ENCODE measurements around the gene CASZ1. TPM values are rescaled to one million over a fixed set of nuclear protein-coding genes. Genes with fewer than 3 reads are reported as not detected.

The CASZ1 gene
- polyA plus RNA-seq, 3 donors: 3.0 to 3.7 (median 3.4) TPM

DNA sequence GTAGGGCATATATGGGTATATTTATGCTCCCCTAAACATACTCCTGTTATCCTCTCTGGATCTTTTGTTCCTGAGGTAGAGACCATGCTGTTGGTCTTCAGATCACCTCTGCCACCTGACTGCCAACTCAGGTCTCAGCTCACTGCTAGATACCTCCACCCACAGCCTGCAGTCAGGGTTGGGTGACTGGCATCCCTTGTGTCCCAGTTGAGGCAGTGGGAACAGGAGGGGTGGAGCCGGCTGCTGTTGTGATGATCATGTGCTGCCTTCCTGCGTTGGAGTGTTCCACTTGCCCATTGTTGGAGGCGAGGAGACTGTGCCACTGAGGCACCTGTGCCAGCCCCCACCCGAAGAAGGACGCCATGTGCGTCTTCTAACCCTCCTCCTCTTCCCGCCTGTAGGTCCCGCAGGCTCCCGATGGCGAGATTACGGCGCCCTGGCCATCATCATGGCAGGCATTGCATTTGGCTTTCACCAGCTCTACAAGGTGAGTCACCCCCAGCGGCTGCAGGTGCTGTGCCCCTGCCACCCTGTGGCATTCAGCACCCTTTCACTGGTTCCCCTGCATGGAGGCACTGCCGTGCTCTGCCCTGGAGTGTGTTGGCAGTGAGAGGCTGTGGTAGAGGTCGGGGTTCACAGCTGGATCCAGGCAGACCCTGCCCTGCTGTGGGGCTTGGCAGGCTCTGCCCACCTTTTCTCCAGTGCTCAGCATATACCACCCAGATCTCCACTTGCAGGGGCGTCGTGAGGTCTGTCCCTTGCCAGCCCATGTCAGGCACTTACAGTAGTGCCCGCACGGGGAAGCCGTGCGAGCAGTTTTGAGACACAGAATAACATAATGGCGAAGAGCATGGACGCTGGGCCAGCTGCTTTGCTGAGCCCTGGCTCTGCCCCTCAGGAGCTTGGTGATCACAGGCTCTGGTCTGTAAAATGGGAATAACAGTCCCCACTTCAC, 178.2 kb downstream of the CASZ1 start:
- H3K27ac ChIP-seq (ENCODE audit: low read depth, low read length): no peak overlapping the region
- 96% methylated on average over 23 of the region's 23 CpGs for WGBS, 3 donors

DNA sequence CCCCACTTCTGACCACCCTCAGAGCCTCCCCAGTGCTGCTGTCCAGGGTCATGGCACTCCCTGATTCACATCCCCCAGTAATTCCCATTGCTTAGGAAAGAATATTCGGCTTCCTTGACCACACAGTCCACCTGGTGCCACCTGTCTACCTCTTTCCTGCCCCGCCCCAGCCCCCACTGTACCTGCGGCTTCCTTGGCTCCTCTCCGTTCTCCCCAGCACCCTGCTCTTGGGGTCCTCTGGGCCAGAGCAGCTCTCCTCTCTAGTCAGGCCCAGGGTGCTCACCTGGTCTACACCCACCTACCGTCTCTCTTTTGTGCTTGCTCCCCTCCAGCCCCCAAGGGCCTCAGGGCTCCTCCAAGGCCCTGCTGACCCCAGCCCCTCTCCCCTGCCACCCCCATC, 179.1 kb downstream of the CASZ1 start:
- no peak overlapping the region for H3K27ac ChIP-seq (ENCODE audit: low read depth, low read length)
- 93 to 98% (median 97%) methylated on average over 5 of the region's 5 CpGs for WGBS, 3 donors

DNA sequence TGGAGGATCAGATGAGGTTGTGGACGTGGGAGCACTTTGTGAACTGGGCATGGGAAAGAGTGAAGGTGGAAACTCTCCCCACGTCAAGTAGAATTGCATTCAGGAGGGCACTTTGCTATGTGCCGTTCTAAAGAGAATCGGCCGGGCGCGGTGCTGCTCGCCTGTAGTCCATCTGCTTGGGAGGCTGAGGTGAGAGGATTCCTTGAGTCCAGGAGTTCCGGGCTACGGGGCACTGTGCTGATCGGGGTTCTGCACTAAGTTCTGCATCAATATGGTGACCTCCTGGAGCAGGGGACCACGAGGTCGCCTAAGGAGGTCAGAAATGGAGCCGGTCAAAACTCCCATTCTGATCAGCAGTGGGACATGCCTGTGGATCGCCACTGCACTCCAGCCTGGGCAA, 179.8 kb downstream of the CASZ1 start:
- 95 to 96% (median 96%) methylated on average over 15 of the region's 15 CpGs for WGBS, 3 donors
- no peak overlapping the region for H3K27ac ChIP-seq (ENCODE audit: low read depth, low read length)

DNA sequence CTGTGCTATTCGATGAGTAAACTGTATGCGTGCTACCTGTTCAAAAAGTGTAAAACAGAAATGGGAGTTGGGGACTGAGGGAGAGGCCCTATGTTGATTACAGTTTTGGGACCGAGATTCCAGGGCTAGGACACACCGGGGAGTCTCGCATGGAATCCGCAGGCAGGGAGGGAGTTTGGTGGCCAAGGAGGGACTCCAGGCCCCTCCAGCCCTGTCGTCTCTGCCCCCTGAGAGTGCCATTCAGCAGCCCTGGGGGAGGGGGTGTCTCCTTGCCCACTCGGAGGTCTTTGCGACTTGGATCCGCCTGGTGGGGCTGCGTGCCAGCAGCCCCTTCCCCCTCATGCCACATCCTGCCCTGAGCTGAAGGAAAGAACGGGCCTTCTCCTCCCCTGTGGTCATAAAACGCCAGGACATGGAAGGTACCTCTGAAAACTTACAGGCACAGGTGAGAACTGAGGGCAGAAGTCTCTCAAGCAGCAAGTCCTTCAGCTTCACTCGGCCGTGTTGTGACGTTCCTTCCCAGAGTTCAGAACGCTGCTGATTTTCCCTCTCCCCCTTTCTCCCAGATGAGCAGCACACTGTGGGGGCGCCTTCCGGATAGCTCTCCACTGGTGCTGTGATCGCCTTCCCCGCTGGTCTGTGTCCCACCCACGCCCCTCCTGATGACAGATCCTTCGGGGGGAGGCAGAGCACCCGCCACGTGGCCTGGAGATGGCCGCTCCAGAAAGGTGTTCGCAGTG, 180.3 kb downstream of the CASZ1 start:
- 90 to 93% (median 92%) methylated on average over 27 of the region's 27 CpGs for WGBS, 3 donors
- H3K27ac ChIP-seq (ENCODE audit: low read depth, low read length): no peak overlapping the region

DNA sequence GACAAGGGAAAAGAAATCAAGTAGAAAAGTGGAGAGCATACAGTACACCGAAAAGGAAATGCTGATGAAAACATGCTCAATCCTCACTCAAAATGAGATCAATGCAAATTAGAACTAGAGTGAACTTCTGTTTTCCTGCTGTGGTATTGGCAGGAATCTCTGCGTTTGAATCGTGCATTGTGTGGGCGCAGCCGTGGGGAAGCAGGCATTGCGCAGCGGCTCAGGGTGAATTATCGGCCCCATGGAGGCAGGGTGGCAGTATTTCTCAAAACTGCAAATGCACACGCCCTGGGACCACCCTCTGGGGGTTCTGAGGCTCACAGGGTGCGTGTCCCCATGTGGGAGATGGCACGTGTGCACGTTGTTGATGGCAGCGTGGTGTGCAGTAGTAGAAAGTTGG, 181.1 kb downstream of the CASZ1 start:
- H3K27ac ChIP-seq (ENCODE audit: low read depth, low read length): no peak overlapping the region
- WGBS, 3 donors: 82 to 91% (median 84%) methylated on average over 13 of the region's 13 CpGs

DNA sequence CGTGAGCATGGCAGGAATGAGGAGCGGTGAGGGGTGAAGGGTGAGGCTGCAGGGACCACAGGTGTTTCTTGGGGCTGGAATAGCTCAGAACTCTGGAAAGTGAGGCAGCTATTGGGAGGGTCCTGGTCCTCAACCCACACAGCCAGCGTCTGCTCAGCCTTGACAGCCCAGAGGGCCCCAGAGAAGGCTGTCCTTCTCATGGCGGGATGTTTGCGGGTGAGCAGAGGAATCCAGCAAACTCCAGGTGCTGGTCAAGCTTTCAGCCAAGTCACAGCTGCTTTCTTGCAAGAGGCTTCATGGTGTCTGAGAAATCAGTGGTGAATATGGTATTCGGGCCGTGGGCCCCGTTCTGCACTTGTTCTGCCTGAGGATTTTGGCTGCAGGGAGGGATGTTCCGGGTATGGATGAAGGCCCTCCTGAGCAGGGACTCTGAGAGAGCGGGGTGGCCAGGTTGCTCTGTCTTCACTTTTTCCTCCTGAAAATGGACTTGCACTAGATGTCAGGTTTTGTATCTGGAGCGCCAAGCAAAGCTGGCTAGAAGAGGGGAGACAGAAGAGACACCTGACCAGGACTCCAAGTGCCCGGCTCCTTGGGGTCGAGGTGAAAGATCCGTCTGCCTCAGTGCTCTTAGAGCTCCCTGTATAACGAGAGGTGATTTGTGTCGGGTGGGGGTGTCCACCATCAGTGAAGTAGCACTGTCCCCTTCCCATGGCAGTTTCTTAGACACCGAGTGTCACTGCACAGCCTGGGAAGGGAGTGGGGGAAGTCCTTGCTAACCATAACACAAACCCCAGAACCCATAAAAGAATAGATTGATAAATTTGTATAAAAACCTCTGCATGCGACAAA, 181.8 kb downstream of the CASZ1 start:
- 94 to 96% (median 94%) methylated on average over 18 of the region's 18 CpGs for WGBS, 3 donors

DNA sequence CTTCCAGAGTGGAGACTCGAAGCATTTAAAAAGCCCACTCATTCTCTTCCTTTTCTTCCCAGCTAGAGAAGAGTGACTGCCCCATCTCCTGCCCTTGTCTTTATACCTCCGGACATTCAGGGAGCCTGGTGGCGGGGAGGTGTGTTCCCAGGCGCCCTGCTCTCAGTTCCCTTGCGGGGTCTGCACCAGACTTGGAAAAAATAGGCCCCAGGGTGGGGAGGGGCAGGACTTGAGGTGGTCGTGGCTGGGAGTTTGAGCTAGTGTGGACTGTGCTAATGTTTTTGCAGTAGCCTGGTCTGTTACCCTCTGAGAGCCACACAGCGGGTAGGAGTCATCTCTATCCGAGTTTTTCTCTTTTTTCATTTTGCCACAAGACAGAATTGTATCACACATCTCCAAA, 182.6 kb downstream of the CASZ1 start:
- no peak overlapping the region for H3K27ac ChIP-seq (ENCODE audit: low read depth, low read length)
- 92 to 96% (median 95%) methylated on average over 8 of the region's 8 CpGs for WGBS, 3 donors

More for the DNA sequence above, 181.8 kb downstream of the CASZ1 start:
- H3K27ac ChIP-seq (ENCODE audit: low read depth, low read length): no peak overlapping the region

DNA sequence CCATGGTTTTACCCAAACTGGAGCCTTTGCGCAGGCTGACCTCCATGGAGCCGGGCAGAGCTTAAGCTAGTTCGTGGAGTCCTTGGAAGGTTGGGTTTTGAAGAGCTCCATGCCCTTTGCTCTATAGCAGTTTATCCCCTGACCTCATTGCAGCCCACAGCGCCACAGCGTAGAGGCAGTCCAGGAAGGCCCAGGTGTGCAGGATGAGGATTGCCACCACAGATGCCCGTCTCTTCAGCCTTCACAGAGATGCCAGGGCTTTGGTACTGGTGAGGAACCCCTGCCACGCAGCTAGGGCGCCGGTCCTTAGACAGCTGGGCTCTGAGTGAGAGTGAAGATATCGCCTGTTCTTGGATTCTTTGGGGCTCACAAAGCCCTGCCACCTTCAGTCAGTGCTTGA, 183.1 kb downstream of the CASZ1 start:
- 96 to 99% (median 98%) methylated on average over 10 of the region's 10 CpGs for WGBS, 3 donors
- no peak overlapping the region for H3K27ac ChIP-seq (ENCODE audit: low read depth, low read length)

DNA sequence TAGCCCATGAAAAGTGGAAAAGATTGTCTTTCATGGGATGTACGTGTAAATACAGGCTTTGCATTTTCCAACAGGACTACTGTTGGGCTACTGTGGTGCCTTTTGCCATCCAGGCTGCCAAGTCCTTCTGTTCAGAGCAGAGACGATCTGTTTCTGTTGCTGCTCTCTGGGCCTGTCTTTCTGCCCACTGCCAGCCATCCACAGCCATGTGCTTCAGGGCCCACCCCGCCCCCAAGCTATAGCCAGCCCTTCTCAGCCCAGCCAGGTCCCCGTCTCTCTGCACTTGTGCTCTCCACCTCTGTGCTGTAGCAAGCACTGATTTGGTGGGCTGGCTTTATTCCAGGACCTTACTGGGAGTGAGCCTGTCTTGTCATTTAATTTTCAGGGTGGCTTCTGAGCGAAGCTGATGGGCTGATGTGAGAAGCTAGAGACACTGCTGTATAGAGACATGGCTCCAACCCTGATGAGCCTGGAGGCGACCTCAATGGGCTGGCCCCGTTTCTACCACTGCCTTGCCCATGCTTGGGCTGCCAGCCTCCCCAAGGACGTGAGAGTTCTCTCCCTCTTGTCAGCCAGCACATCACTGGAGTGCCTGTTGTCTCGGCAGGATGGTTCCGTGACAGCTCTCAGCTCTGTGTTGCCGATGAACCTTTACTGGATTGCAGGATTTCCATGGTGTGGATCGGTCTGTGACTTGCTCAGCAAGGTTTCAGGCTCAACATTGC, 183.8 kb downstream of the CASZ1 start:
- H3K27ac ChIP-seq (ENCODE audit: low read depth, low read length): no peak overlapping the region
- 89 to 90% (median 90%) methylated on average over 12 of the region's 12 CpGs for WGBS, 3 donors

DNA sequence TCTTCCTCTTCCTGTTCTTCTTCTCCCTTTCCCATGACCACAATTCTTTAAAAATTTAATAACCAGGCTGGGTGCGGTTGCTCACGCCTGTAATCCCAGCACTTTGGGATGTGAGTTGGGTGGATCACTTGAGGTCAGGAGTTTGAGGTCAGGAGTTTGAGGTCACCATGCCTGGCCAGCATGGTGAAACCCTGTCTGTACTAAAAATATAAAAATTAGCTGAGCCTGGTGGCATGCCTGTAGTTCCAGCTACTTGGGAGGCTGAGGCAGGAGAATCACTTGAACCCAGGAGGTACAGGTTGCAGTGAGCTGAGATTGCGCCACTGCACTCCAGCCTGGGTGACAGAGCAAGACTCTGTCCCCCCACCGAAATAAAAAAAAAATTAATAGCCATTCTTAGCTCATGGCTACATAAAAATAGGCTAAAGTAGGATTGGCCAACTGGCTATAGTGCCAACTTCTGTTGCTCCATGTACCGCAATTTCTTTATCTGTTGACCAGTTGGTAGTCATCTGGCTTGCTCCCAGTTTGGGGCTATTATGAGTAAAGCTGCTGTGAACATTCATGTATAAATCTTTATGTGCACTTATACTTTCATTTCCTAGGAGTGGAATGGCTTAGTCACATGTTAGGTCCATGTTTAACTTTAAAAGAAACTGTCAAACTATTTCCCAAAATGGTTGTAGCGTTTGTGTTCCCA, 185.4 kb downstream of the CASZ1 start:
- H3K27ac ChIP-seq (ENCODE audit: low read depth, low read length): no peak overlapping the region
- WGBS, 3 donors: 92 to 94% (median 92%) methylated on average over 6 of the region's 6 CpGs

DNA sequence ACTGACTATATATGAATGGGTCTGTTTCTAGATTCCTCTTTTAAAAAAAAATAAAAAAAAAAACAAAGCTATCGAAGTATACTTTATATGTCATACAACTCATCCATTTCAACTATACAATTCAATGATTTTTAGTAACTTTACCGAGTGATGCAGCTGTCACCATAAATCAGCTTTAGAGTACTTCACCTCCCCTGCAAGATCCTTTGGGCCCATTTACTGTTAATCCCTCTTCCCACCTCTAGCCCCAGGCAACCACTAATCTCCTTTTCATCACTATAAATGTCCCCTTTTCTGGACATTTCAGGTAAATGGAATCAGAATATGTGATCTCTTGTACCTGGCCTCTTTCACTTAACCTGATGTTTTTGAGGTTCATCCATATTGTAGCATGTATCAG, 187.8 kb downstream of the CASZ1 start:
- no peak overlapping the region for H3K27ac ChIP-seq (ENCODE audit: low read depth, low read length)
- 90 to 95% (median 91%) methylated on average over 2 of the region's 2 CpGs for WGBS, 3 donors

DNA sequence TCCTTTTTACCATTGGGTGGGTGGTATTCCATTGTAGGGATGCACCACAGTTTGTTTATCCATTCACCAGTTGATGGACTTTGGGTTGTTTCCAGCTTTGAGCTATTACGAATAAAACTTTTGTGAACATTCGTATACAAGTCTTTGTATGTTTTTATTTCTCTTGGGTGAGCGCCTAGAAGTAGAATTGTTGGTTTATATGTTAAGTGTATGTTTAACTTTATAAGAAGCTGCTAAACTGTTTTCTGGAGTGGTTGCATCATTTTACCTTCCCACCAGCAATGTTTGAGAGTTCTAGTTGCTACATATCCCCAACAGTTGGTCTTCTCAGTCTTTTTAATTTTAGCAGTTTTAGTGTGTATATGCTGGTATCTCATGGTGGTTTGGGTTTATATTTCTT, 189.2 kb downstream of the CASZ1 start:
- 90 to 94% (median 94%) methylated on average over 3 of the region's 3 CpGs for WGBS, 3 donors
- no peak overlapping the region for H3K27ac ChIP-seq (ENCODE audit: low read depth, low read length)

DNA sequence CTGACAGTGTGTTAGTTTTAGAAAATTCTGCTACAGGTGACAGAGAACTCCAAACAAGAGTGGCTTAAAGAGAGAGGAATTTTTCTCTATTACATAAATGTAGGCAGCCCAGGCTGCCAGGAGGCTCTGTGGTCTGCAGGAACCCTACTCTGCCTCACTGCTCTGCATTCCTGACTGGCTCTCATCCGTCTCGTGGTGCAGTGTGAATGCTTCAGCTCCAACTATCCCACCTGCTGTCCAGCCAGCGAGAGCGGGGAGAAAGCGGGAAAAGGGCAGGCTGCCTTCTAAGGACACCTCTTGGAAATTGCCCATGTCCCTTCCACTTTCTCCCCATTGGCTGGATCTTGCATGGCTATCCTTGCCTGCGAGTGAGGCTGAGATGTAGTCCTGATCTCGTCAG, 190.4 kb downstream of the CASZ1 start:
- 96 to 97% (median 96%) methylated on average over 7 of the region's 7 CpGs for WGBS, 3 donors
- no peak overlapping the region for H3K27ac ChIP-seq (ENCODE audit: low read depth, low read length)

DNA sequence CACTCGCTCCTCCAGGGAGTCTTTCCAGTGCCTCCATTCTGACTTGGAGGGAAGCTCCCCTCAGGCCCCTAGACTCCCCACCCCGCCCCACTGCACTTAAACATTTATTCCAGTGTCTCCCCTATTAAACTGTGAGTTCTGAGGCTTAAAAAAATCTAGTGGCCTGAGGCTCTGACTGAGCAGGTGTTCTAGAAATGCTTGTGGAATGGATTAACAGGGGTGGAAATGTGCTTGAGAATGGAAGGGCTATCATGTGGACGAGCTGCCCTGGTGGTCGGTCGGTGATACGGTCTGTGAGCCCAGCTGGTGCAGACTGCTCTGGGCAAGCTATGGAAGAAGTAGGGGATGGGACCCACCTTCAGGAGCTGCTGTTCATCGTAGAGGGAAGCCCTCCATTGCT, 191.5 kb downstream of the CASZ1 start:
- 95 to 97% (median 96%) methylated on average over 7 of the region's 7 CpGs for WGBS, 3 donors
- H3K27ac ChIP-seq (ENCODE audit: low read depth, low read length): no peak overlapping the region

DNA sequence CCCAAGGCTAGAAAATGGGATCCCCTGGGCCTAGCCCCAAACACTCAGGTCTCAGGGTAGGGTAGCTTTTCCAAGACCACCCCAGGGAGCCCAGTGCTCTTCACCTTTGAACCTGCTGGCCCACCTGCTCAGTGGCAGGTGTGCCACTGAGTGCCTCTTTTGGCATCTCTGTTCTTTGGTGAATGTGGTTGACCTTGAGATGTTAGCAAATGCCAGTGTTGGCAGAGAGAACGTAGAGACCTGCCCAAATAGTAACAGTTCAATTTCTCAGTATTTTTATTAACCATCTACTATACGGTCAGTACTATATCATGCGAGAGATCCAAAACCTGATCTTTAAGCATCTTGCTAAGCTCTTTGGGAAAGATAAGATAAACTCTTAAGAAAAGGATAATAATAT, 193.5 kb downstream of the CASZ1 start:
- H3K27ac ChIP-seq (ENCODE audit: low read depth, low read length): no peak overlapping the region
- 43 to 95% (median 94%) methylated on average over 3 of the region's 3 CpGs for WGBS, 3 donors

DNA sequence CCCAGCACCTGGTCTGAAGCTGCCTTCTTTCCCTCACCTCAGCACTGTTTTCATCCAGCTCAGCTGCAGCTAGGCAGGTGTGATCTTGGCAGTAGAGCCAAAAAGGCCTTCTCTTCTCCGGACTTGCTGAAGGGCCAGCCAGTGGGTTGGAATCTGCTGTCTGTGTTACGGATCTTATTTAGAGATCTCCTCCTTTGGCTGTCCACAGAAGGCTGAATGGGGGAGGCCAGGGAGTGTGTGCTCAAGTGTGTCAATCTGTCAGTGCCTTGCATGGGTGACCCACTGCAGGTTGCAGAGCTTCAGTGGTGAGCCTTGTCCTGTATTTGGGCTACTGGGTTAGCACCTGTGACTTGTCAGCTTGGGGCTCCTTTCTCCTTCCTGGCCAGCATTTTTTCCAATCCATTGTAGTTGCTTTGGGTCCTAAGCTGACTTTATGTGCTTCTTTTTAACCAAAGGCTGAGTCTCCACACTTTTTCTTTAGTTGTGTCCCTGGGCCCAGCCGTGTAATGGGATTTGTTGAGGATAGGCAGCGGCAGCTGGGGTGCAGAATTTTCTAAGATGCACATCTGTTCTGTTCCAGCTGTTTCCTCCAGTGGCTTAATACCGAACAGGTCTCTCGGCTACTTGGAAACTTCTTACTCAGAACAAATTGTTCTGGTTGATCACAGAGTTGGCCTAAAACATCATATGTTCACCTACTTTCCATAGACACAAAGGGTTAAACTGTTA, 194.9 kb downstream of the CASZ1 start:
- H3K27ac ChIP-seq (ENCODE audit: low read depth, low read length): no peak overlapping the region
- 87 to 95% (median 93%) methylated on average over 6 of the region's 6 CpGs for WGBS, 3 donors
